ENCODE data around the gene FRMD1.

The FRMD1 gene

GRCh38 chr6:168027521-168027920 lies 51.5 kb downstream of the FRMD1 start:
- no peak for DNase-seq (ENCODE audit: low read depth)

- DNase-seq (ENCODE audit: low read depth), result no peak
Observed at GRCh38 chr6:168026925-168027324, 52.1 kb downstream of the FRMD1 start.

GRCh38 chr6:168025831-168026710 lies 52.9 kb downstream of the FRMD1 start:
- no peak for DNase-seq (ENCODE audit: low read depth)

GRCh38 chr6:168024951-168025510 lies 54.0 kb downstream of the FRMD1 start:
- DNase-seq (ENCODE audit: low read depth), result no peak

GRCh38 chr6:168022488-168023321 lies 56.3 kb downstream of the FRMD1 start:
- DNase-seq (ENCODE audit: low read depth), result no peak

- no peak for DNase-seq (ENCODE audit: low read depth)
Observed at GRCh38 chr6:168021581-168021980, 57.4 kb downstream of the FRMD1 start.

GRCh38 chr6:168020242-168020641 lies 58.8 kb downstream of the FRMD1 start:
- no peak for DNase-seq (ENCODE audit: low read depth)

- no peak for DNase-seq (ENCODE audit: low read depth)
Observed at GRCh38 chr6:168018664-168019063, 60.3 kb downstream of the FRMD1 start.

GRCh38 chr6:168017629-168018028 lies 61.4 kb downstream of the FRMD1 start:
- DNase-seq (ENCODE audit: low read depth), result no peak

GRCh38 chr6:168016721-168017525 lies 62.1 kb downstream of the FRMD1 start:
- no peak for DNase-seq (ENCODE audit: low read depth)

- DNase-seq (ENCODE audit: low read depth), result no peak
Observed at GRCh38 chr6:168016176-168016620, 62.8 kb downstream of the FRMD1 start.

GRCh38 chr6:168015482-168016175 lies 63.4 kb downstream of the FRMD1 start:
- DNase-seq (ENCODE audit: low read depth), result no peak

- no peak for DNase-seq (ENCODE audit: low read depth)
Observed at GRCh38 chr6:168015009-168015408, 64.0 kb downstream of the FRMD1 start.

GRCh38 chr6:168014428-168014827 lies 64.6 kb downstream of the FRMD1 start:
- DNase-seq (ENCODE audit: low read depth), result no peak

GRCh38 chr6:168013250-168013915 lies 65.6 kb downstream of the FRMD1 start:
- no peak for DNase-seq (ENCODE audit: low read depth)

GRCh38 chr6:168012431-168013249 lies 66.4 kb downstream of the FRMD1 start:
- no peak for DNase-seq (ENCODE audit: low read depth)

GRCh38 chr6:168011291-168011690 lies 67.7 kb downstream of the FRMD1 start:
- no peak for DNase-seq (ENCODE audit: low read depth)

- no peak for DNase-seq (ENCODE audit: low read depth)
Observed at GRCh38 chr6:168009331-168009730, 69.7 kb downstream of the FRMD1 start.

- no peak for DNase-seq (ENCODE audit: low read depth)
Observed at GRCh38 chr6:168007592-168008338, 71.2 kb downstream of the FRMD1 start.

Measured in T follicular helper cell (primary cell).